GM19455 (cell line): ENCODE measurements around the gene DCAKD.

Experiments
- ATAC-seq: cut with Tn5 transposase; IDR thresholded peaks from one replicate; pipeline ENCODE4 v1.9.1; 2021; ENCODE audit not compliant: unreplicated experiment

DCAKD gene

DNA sequence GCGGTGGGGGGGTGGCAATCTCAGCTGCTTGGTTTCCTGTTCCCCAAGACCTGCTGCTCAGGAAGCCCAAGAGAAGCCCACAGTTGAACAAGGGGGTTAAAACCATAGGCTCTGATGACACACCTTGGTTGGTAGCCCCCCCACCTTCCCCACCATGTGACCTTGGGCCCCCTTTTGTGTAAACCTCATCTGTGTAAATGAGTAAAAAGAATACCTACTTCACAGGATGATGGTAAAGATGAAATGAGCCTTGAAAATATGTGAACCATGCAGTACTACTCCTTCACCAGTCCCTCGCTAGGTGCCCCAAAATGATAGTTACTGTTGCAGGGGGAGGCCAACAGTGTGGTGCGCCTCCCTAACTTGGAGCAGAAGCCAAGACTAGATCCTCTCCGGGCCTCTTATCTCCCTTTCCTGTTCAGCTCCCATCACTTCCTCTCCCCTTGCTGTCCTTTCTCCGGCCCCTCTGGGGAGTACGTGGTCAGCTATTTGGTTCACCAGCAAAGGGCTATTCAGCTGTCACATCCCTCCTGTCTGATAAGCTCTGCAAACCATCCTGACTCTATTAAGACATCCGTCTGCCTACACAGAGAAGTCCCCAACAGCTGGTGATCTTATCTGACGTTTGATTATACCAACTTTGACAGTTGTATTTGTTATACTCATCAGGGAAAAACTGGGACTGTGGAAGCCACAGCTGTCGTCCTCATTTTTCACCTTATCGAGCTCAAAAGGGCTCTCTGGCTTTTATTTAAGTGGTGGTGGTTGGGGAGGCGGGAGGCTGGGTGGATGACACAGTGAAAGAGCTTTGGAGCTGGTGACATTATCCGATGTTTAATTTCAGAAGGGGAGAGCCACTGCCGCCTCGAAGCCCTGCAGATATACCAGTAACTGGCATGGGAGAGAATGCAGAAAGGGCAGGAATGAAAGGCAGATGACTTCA lies 19.9 kb downstream of the DCAKD start:
- no peak for ATAC-seq

DNA sequence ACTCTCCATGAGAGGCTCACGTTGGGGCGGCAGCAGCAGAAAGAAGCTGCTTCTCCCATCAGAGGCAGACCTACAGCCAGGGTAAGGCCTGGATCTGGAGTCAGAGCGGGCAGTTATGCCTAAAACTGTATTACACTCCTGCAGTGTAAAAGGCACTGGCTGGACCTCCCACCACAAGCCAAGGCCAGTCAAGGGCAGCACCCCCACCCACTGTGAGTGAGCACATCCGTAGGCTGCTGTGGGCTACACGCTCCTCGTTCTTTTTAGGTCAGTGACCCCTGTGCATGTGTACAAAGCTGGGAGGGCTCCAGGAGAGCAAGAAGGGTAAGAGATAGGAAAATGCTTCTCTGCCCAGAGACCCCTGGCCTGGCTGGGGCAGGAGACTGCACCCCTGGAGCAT lies 20.7 kb downstream of the DCAKD start:
- no peak for ATAC-seq

DNA sequence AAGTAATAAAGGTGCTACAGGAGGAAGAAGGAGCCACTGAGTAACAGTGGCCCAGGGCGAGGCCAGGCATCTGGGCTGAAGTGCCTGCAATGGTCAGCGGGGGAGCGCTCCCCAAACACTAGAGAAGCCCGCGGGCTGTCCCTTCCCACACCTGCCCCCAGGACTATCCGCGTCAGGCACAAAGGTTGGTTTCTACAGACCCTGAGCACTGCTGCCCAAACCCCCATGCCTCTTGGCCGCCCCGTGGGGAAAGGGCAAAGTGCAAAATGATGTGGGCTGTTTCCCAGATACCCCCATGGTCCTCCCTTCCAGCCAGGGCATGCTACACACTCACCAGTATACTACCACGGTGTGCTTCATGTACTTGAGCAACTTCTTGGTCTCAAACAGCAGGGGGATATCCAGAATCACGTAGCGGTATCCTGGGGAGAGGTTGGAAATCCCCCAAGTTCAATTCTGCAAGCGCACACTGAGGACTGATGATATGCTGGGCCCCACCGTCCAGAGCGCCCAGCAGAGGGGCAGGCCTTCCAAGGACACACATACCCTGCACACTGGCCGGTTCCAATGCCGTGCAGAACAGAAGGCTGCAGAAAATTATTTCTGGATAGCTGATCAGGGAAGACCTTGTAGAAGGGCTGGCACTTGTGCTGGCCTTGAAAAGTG lies 21.5 kb downstream of the DCAKD start:
- no peak for ATAC-seq

DNA sequence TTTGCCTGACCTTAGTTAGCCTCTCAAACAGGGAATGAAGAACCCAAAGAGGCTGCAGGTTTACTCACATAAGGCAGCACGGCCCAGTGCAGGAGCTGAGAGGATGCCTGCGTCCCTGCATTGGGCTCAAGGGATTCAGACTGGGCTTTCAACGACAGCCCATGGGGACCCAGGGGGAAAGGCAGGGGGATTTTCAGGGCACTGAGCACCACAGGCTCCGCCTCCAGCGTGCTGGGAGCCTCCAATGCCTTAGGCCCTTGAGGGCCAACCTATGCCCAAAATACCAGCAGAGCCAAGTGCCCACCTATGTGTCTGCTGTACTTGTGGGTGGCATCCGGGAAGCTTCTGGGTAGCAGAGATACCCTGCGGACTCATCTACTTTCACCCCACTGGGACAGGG lies 22.3 kb downstream of the DCAKD start:
- no peak for ATAC-seq

DNA sequence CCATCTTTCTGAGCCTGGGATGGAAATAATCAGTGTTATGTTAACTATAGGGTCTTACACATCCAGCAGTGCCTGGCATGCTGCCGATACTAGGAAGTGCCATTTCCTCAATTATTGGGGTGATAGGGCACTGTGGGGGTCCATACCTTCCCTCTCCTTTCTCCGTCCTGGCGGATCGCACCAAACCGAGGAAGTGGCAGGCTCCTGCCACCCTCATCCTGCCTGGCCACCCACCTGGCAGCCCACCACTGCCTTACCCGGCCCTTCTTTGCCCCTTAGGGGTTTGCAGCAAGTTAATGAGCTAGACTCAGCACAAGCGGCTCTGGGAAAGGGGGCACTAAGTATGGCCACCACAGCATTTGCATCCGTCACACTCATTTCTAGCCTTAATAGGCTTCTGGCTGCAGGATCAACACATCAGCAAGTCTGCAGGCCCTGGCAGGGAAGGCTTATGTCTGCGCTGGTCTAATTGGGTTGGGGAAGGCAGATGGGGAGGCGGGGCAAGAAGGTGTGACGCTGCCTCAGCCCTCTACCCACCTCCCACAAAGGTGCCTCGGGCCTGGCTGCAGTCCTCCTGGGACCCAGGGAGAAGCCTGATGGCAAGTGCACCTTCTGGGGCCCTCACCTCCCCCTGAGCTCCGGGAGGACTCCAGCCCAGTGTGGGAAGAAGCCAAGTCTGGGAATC lies 28.6 kb downstream of the DCAKD start:
- ATAC-seq = no peak

DNA sequence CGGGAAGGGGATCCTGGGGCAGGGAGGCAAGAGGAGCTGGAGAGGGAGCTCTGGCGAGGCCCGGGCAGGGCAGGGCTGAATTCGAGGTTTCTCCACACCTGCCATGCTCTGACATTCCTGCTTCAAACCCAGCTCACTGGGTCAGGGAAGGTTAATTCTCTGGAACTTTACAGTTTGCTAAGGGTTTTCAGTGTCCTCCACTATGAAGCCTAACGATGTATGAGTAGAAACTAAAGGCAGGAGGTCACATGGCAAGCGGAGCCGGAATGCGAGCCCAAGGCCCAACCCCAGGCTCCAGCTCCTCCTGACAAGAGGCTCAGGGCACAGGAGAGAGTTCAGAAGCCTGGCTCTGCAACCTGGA lies 29.2 kb downstream of the DCAKD start:
- ATAC-seq = no peak

DNA sequence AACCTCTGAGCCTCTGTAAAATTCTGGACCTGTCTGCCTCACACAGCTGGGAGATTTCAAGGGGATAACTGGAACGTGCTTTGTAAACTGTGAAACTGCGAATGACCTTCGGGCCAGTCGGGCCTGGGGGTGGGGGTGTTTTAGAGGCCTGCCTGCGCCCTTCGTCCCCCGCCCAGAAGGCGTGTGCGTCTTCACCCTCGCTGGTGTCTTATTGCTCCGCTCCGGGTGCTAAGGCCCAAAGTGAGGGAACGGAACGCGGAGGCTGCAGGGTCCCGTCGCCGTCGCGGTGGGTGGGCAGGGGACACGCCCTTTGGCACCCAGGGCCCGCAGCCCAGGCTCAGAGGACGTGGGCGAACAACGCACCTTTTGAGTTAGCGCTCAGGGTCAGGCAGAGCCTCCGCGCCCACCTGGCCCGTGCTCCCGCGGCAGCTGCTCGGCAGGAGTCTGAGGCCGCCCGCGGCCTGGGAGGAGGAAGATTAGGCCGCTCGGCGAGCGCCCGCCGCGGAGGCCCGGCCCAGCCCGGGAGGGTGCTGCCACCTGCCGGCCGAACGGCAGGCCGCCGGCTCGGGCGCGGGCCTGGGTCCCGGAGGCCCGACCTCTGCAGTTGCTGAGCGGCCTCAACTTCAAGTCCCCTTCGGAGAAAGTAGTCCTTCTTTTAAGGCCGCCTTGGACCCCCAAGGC lies 29.7 kb downstream of the DCAKD start:
- ATAC-seq = no peak

DNA sequence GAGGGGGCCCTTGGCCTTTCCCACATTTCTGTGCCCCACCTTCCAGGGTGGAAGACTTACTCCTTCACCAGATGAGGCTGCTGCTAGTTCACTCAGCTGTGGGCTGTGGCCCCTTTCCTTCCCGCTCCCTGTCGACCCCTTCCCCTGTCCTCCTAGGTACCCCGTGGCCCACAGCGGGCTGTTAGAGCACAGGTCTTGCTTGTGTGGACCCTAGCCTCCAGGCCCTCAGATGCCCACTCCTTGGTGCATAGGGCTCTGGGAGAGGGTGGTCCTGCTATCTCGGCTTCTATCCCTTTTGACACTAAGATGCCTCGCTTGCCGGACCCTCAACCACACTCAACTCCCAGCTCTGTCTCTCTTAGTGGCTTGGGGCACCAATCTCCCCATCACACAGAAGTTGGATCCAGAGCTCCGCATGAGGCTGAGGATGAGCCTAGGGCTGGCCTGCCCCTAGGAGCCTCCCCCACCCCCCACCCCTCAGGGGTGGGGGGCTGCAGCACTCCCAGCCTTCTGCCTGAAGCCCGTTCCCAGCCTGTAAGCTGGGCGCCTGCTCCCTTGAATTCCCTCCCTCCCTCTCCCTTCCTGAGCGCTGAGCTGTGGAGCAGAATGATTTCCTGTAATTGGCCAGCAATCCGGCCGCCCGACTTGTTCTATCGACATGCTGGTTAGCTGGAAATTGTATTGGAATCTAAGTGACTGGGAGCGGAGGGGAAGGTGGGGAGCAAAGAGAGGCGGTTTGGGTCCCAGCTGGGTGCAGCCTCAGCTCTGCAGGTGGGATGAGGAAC lies 30.9 kb downstream of the DCAKD start:
- ATAC-seq = no peak

DNA sequence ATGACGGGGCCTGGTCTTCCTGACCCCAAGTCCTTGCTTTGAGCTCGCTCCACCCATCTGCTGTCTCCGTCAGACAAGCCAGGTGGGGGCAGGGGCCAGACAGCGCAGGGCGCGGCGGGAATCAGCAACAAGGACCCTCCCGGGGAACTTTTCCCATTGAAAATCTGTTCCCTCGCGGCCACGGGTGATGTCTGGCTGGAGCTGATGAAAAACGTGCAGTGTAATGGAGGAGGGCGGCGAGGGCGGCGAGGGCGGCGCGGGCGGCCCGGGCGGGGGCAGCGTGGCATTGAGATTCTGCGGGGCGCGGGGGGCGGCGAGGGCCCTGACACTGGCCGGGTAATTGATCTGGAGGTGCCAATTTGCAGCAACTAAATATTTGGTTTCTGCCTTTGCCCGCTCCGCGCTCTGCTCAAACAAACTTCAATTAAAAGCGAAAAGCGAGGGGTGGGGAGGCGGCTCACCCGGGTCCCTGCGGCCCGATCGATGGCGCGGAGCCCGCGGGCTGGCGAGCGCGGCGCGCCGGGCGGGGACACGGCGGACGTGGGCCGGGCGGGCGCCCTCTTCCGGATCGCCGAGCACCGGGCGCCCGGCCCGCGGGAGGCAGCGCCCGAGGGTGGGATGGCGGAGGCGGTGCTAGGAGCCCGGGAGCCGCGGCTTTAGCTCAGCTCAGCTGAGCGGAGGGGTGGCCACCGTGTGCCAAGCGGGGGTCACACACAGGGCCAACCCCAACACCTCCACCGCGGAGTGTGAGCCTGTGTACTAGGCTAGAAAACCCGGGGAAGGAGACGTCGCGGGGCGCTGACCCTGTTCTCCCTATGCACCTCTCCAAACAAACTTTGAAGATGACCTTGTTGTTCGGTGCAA lies 32.4 kb downstream of the DCAKD start:
- ATAC-seq = no peak

DNA sequence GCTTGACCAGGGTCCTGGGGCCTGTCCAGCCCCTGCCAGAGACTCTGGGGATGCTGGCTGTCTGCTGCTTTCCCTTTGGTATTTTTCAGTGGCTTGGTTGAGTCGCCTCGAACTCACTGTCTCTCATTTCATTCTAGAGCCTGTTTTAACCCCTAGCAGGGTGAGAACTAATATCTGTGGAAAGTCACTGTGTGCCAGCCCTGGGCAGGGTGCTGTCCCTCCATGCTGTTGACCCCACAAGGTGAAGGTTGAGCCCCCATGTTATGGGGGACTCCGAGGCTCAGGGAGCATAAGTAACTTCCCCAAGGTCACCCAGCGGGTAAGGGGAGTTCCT lies 33.0 kb downstream of the DCAKD start:
- no peak for ATAC-seq

DNA sequence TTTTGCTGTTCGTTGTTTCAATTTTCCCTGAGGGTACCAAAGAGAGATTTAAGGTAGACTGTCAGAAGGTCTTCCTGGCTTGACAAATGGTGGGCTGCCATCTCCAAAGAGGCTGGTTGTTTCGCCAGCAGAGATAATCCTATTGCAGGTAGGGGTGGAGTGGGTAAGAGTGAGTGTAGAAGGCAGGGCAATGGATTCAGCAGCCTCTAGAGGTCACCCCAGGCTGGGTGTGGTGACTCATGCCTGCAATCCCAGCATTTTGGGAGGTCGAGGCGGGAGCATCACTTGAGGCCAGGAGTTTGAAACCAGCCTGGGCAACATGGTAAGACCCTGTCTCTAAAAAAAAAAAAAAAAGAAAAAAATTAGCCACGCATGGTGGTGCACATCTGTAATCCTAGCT lies 34.6 kb downstream of the DCAKD start:
- no peak for ATAC-seq

DNA sequence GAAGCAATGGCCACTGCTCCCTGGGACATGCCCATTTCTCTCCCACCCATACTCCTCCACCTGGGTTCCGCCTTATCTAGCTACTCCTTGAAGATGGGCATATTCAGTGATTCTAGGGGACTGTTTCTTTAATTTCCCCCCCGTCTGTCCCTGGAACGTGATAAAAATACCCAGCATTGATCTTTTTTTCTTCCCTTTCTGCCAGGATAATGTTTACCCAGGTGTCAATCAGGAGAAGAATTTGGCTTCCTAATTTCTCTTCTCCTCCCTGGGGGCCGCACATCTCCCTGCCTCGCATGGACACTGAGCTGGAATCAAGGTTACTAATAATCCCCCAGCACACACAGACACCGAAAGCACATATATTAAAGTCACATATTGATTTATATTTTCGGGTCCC lies 35.2 kb downstream of the DCAKD start:
- no peak for ATAC-seq

DNA sequence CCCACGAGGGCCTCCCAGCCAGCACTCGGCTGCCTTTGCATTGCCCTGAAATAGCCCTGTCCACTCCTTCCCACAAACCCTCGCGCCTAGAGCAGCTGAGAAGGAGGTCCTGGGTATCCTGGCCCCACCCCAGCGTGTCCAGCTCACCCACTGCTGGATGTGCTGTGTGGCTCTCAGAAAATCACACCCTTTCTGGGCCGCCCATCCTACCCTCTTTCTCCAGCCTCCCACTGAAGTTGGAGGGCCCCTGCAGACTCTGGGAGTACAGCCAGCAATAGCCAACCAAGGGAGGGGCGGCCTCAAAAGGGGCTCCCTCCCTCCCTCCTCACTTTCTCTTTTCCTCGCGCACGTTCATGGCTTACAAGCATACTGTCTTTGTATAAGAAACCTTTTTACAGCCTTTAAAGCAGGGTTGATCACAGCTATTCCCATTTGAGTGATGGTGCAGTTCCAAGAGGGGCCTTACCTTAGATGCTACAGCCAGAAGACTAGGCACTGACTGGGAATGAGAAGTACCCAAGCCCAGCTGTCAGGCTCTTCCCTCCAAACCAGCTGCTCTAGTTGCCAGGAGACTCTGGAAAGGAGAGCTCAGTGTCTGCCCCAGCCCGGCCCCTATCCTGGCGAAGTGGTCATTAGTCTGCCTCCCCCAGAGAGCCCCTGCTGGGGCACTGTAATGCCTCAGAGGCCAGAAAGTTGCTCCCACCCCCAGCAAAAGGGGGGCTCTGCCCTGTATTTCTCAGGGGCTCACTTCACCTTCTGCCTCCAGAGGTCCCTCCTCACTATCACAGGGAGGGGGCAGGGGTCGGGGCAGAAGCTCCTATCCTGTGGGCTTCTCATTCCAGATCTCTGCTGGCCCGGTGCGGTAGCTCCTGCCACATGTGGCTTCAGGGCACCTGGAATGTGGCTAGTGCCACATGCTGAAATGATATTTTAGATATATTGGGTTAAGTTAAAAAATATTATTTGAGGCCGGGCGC lies 38.1 kb downstream of the DCAKD start:
- ATAC-seq = no peak

DNA sequence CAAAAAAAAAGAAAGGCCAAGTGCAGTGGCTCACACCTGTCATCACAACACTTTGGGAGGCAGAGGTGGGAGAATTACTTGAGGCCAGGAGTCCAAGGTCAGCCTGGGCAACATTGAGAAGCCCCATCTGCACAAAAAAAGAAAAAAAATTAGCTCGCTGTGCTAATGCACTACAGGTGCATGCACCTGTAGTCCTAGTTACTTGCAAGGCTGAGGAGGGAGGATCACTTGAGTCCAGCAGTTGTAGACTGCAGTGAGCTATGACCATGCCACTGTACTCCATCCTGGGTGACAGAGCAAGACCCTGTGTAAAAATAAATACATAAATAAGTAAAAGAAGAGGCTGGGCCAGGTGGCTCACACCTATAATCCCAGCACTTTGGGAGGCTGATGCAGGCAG lies 39.7 kb downstream of the DCAKD start:
- no peak for ATAC-seq

DNA sequence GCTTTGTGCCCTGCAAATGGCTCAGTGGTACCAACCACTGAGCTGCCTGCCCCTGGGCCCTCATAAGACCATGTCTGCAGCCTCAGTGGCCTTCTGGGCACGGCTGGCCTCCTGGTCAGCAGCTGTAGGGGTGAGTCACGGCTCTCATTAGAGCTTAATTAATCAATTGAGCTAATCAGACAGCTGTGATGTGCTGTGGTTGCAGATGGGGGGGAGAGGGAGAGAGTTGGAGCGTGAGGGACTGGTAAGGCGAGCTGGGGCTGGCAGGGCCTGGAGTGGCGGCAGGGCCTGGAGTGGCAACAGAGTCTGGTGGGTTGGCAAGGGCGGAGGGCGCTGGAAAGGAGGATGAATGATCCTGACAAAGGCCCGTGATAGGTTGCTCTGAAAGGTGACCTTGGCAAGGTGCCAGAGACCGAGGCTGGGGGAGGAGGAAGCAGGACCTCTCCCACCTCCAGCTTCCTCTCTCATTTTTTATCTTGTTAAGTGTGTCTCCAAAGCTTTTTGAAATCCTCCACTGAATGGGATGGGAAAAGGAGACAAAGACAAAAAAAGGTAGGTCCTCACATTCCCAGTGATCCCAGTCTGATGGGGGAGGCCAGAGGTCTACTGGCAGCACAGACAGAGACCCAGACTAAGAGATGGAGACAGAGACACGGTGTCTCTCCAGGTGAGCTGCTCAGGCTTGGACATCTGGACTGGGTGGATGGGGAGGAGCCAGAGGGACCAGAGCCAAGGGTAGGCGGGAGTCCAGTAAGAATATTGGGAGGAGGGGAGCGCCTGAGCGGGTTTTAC lies 41.6 kb downstream of the DCAKD start:
- no peak for ATAC-seq

DNA sequence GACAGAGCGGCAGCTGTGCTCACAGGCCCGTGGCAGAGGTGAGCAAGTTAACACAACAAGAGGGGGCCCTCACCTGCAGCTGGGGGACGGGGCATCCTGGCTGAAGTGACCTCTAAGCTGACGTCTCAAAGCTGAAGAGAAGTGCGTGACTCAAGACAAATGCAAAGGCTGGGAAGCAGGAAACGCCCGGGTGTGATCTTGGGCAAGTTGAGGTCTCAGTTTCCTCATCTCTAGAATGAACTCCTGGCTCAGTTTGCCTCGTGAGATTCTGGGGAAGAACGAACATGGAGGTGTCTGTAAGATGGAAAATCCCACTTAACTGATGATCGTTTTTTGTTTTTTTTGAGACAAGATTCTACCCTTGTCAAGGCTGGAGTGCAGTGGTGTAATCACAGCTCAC lies 43.2 kb downstream of the DCAKD start:
- ATAC-seq = no peak

DNA sequence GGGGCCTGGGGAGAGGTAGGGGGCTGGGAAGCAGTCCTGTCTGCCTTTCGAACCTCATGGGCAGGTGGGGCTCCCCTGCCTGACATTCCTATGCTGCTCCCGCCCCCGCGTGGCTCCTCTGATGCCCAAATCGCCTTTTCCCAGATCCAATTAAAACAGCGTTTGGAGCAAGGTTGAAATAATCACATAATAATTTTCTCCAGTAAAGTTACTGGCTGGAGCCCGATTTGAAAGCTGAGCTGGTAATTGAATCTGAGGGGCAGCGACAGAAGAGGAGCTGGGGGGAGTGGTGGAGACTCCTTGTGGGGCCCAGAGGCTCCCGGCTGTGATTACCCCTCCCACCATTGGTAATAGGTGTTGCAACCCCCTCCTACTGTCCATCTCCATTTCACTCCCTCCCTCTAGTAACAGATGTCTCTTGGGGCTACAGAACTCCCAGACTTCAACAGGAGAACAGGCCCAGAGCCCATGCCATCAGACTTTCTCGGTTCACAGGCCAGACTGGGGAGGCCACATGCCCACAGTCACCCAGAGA lies 44.4 kb downstream of the DCAKD start:
- no peak for ATAC-seq

DNA sequence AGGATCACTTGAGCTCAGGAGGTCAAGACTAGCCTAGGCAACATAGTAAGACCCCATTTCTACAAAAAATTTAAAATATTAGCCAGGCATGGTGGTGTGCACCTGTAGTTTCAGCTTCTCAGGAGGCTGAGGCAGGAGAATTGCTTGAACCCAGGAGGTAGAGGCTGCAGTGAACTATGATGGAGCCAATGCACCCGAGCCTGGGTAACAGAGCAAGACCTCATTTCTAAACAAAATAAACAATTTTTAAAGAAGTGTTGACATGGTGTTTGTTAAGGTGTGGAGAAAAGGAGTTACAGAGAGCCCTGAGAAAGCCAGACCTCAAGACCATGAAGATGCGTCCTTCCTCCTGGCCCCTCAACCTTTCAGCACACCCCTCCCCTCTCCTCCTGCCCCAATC lies 45.7 kb downstream of the DCAKD start:
- ATAC-seq = no peak
